HG02981 (cell line): ENCODE results near the gene CAB39L.

Experiments
- ATAC-seq: cut with Tn5 transposase; IDR thresholded peaks from one replicate; pipeline ENCODE4 v1.9.1; 2021; ENCODE audit warnings: mild to moderate bottlenecking, moderate library complexity; ENCODE audit not compliant: unreplicated experiment

The CAB39L gene

DNA sequence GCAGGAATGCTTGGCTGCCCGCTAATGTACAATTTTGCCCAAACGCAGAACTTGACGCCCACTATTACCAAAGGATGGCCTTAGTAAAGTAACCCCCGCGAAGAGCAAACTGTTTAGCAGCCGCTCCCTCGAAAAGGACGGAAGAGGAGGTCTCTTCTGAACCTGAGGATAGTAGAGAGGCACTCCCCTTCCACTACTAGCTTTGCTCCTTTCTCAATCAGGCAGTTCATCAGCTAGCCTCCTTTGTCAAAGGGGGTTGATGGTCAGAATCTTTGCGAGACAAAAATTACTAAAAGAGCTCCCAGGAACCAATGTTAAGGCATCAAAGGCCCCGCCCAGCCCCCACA, 534 bp downstream of the CAB39L start:
- no peak for ATAC-seq

DNA sequence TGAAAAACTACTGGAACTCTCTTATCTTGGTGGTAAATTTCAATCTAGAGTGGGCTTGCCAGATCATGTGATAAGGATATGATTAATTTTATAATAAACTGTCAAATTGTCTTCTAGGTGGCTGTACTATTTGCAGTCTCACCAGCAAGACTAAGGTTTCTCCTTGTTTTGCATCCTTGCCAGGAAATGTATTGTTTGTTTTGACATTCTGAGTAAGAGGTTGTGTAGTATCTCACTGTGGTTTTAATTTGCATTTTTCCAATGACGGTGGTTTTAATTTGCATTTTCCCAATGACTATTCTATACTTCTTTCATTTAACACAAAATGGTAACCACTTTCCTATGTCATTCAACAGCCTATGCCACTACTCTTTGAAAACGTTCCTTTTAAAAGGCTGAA, 2.0 kb downstream of the CAB39L start:
- ATAC-seq = no peak

DNA sequence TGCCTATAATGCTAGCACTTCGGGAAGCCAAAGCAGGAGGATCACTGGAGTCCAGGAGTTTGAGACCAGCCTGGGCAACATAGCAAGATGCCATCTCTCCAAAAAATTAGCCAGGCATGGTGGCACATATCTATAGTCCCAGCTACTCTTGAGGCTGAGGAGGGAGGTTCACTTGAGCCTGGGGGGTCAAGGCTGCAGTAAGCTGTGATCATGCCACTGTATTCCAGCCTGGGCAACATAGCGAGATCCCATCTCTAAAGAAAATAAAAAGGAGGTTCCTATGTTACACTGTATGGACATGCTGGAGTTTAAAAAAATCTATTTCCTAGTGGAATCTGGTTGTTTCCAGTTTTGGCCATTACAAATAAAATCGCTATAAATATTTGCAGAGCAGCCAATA, 2.6 kb downstream of the CAB39L start:
- ATAC-seq = no peak

- no peak for ATAC-seq
Measured at GRCh38 chr13:49439609-49440008, 4.3 kb downstream of the CAB39L start.

DNA sequence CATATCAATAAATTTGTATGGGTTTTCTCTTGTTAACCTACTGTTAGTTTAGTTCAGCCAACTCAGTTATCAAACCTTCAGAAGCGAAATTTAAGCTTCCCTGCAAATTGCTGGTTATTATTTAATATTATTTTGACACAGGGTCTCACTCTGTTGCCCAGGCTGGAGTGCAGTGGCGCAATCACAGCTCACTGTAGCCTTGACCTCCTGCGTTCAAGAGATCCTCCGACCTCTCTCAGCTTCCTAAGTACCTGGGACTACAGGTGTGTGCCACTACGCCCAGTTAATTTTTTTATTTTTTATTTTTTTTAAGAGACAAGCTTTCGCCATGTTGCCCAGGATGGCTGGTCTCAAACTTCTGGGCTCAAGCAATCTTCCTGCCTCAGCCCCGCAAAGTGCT, 6.2 kb downstream of the CAB39L start:
- no peak for ATAC-seq

DNA sequence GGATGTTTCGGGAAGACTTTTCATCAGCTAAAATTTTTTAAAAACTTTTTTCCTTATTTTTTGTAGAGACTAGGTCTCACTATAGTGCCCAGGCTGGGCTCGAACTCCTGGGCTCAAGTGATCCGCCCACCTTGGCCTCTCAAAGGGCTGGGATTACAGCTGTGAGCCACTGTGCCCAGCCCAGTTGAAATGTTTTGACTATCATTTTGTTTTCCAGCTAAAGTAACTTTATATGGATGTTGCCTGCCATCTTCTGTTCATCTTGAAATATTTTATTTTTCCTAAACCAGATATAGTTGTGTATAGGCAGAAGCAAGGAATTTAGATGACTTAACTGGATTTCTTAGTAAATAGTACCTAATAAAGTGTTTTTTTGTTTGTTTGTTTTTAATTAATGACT, 7.0 kb downstream of the CAB39L start:
- ATAC-seq = no peak

GRCh38 chr13:49435992-49436391, 7.9 kb downstream of the CAB39L start:
- no peak for ATAC-seq

- no peak for ATAC-seq
Measured at GRCh38 chr13:49429121-49429520, 14.7 kb downstream of the CAB39L start.

DNA sequence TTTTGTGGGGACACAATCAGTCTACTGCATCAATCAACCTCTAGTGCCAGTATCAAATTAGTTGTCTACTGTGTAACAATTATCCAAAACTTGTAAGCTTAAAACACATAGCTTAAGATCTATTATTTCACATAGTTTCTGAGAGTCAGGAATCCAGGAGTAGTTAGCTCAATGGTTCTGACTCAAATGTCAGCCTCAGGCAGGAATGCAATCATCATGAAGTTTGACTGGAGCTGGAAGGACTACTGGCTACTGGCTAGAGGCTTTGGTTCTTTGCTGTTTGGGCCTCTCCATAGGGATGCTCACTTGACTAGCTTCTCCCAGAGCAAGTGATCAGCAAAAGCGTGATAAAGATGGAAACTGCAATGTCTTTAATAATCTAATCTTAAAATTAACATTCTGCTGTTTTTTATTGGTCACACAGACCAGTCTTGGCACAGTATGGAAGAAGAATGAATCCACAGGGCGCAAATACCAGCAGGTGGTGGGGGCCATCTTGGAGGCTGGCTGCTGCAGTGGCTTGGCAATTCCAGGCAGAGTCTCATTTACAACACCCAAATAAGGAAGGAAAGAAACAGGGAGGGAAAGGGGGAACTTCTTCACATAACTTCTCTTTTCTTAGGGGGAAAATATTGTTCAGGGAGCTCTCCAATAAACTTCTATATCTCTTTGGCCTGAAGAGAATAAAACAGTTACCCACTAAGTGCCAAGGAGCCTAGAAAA, 15.7 kb downstream of the CAB39L start:
- no peak for ATAC-seq

DNA sequence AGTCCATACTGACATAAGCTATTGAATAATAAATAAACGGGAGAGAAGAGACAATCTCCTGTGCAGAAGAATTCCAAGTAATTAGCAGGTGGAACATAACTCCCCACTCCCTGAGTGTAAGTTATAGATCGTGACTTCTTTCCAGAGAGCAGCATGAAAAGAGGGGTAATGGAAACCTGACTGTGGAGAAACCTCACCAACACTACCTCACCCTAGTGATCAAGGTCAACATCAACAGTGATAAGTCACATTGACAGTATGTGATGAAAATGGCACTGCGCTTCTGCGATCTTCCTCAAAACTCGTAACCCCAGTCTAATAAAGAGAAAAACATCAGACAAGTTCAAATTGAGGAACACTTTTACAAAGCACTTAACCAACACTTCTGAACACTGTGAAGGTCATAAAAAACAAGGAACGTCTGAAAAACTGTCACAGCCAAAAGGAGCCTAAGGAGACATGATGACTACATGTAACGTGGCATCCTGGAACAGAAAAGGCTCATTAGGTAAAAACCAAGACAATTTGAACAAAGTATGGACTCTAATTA, 19.8 kb downstream of the CAB39L start:
- no peak for ATAC-seq

- peak; percentile 74 for ATAC-seq
Measured at GRCh38 chr13:49421391-49421790, 22.5 kb downstream of the CAB39L start.

DNA sequence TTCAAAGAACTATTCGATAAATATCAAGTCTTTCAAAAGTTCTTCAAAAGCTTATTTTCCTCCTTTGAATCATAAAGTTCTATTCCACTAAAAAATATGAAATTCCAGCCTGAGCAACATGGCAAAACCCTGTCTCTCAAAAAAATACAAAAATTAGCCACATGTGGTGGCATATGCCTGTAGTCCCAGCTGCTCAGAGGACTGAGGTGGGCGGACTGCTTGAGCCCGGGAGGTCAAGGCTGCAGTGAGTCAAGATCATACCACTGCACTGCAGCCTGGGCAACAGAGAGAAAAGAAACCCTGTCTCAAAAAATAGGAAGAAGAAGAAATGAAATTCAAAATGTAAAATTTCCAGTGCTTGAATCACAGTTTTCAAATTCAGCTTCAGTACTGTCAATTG, 24.6 kb downstream of the CAB39L start:
- ATAC-seq = no peak

DNA sequence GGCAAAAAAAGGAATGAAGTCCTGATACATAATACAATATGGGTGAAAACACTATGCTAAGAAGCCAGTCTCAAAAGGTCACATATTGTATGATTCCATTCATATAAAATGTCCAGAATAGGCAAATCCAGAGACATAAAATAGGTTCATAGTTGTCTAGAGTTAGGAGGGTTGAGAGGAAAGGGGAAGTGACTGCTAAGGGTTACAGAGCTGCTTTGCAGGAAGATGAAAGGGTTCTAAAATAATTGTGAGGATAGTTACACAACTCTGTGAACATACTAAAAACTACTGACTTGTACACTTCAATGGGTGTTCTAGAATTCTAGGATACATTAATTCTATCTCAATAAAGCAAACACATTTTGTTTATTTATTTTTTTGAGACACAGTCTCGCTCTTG, 25.7 kb downstream of the CAB39L start:
- ATAC-seq = no peak

GRCh38 chr13:49417161-49417560, 26.7 kb downstream of the CAB39L start:
- no peak for ATAC-seq

DNA sequence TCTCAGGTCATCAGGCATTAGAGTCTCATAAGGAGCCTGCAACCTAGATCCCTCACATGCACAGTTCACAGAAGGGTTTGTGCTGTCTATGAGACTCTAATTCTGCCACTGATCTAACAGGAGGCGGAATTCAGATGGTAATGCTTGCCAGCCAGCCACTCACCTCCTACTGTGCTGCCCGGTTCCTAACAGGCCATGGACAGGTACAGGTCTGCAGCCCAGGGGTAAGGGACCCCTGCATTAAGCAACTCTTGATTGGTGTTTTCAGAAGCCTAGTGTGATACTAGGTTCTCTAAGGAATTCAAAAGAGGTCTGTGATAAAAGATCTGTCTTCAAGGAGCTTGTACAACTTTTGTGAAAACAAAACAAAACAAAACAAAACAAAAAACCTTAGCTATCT, 31.1 kb downstream of the CAB39L start:
- no peak for ATAC-seq

- ATAC-seq = no peak
Measured at GRCh38 chr13:49411353-49411752, 32.5 kb downstream of the CAB39L start.

GRCh38 chr13:49410477-49410876, 33.4 kb downstream of the CAB39L start:
- no peak for ATAC-seq

DNA sequence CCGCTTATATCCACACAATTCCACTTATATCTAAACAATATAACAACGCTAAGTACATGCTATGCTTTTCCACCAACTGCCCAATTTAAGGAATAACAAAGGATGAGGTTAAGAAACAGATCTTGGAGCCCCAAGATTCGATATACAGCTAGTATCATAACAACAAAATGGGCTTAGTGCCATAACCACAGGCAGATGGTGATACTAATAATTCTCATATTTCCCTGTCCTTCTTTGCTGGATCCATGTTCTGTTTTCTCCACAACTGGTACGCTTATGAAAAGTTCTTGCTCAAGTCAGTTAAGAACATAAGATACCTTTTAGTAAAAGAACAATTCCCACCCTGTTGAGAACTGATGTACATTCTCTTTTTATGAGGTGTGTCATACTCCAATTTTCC, 33.9 kb downstream of the CAB39L start:
- no peak for ATAC-seq

DNA sequence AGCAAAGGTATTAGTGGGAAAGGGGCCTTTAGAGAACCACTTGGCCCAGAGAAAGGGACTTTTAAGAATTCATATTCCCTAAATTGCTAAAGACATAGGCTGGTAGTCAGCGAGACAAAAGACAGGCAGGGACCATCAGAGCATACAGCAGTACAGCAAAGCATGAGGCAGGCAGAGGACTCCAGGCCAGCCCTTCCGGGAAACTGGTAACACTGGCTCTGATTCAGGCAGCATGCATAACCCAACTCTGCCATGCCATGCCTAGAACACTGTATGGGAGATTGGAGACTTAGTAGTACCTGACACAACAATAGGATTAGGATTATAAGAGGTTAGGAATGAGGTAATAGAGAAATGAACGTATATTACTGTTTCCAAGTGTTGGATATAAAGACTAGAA, 34.9 kb downstream of the CAB39L start:
- ATAC-seq = no peak

DNA sequence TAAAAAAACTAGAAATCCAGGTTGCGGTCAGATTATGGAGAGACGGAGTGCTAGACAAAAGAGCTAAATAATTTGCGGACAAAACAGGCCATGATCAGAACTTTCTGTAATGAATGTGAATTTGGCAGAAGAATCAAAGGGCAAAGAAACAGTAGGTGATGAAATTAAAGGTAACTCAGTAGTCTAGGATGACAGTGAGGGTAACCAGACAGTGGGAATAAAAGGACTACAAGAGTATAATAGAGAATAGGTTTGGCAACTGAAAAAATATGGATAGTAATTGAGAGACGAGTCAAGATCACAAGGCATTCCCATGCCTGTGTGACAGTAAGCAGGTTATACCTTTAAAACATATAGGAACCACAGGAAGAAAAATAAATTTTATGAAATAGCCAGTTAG, 35.9 kb downstream of the CAB39L start:
- no peak for ATAC-seq

DNA sequence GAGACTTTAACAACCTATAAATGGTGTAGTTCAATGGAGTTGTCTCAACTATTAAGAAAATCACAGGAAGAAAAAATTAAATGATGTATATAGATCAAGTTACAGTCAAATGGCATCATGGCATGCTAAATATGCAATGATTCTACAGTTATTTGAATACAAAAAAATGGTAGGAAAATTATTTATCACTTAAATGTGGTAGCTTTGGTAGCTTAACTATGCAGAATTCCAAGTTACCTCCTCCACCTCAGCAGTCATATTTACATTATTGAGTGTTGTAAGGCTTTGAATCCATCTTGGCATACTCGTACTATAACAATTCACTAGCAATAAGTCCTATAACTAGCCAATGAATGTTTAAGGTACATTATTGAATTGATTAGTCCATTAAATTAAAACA, 36.8 kb downstream of the CAB39L start:
- ATAC-seq = no peak

DNA sequence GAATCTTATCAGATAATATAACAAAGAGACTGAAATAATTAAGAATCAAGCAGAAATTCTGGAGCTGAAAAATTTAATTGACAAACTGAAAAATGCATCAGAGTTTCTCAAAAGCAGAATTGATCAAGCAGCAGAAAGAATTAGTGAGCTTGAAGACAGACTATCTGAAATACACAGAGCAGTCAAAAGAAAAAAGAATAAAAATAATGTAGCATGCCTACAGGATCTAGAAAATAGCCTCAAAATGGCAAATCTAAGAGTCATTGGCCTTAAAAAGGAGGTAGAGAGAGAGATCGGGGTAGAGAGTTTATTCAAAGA, 39.2 kb downstream of the CAB39L start:
- ATAC-seq = no peak

GRCh38 chr13:49403996-49404702, 39.7 kb downstream of the CAB39L start:
- no peak for ATAC-seq
